Fibroblast of skin of back (primary cell): ENCODE measurements around the gene ARHGAP12.

ENCODE experiments used
- DNase-seq: peaks from one replicate; pipeline ENCODE4 v3.0.0-alpha.2; 2013

Gene ARHGAP12

GRCh38 chr10:31949266-31949665 is 20.6 kb upstream of the ARHGAP12 start:
- DNase-seq, result no peak

DNA sequence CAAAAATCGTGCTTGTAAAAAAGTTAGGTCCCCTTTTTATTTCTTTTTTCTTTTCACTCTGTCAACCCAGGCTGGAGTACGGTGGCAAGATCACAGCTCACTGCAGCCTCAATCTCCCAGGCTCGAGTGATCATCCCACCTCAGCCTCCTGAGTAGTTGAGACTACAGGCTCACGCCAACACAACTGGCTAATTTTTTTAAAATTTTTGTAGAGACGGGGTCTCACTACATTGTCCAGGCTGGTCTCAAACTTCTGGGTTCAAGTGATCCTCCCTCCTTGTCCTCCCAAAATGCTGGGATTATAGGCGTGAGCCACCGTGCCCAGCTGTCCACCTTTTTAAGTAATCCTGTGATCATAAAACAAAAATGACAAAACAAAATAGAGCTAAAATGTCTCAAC is 19.4 kb upstream of the ARHGAP12 start:
- no peak for DNase-seq

GRCh38 chr10:31947144-31947926 is 18.7 kb upstream of the ARHGAP12 start:
- DNase-seq, result peak; percentile 91

DNA sequence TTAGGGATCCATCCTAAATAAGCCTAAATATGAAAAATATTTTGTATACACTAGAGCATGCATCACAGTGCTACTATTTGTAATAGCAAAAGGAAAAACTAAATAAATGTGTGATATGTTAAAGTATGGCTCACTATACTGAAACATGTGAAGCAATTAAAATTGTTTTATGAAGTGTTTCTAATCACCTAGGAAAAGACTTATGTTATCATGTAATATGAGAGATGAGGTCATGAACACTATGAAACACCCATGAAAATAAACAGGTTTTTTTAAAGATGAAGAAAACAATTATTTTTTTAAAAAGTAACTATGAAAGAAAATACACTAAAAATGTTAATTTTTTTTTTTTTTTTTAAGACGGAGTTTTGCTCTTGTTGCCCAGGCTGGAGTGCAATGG is 16.8 kb upstream of the ARHGAP12 start:
- DNase-seq, result no peak

DNA sequence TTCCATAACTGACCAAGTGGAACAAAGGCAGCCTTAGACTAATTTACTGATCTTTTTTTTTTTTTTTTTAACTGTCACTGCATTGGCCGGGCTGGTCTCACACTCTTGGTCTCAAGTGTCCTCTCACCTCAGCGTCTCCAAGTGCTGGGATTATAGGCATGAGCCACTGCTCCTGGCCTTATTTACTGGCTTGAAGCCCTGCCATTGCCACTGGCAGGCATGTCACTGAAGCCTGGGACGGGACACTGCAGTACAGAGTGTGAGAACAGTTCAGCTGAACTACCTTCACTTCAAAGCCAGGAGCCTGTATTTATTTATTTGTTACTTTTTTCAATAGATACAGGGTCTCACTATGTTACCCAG is 15.4 kb upstream of the ARHGAP12 start:
- no peak for DNase-seq

- DNase-seq, result no peak
Observed at GRCh38 chr10:31942892-31943291, 14.3 kb upstream of the ARHGAP12 start.

DNA sequence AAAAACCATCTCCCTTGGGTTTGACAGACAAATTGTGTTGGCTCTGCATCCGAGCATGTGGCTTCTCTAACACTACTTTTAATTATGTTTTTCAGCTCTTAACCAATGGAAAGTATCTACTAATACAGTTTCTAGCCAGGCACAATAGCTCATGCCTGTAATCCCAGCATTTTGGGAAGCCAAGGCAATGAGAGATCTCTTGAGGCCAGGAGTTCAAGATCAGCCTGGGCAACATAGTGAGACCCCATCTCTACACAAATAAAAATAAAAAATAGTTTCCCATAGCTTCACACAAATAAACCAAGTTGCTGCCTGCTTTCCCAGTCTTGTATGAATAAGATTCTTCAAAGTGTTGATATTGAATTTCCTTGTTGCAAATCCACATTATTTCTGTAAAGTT is 13.8 kb upstream of the ARHGAP12 start:
- no peak for DNase-seq

DNA sequence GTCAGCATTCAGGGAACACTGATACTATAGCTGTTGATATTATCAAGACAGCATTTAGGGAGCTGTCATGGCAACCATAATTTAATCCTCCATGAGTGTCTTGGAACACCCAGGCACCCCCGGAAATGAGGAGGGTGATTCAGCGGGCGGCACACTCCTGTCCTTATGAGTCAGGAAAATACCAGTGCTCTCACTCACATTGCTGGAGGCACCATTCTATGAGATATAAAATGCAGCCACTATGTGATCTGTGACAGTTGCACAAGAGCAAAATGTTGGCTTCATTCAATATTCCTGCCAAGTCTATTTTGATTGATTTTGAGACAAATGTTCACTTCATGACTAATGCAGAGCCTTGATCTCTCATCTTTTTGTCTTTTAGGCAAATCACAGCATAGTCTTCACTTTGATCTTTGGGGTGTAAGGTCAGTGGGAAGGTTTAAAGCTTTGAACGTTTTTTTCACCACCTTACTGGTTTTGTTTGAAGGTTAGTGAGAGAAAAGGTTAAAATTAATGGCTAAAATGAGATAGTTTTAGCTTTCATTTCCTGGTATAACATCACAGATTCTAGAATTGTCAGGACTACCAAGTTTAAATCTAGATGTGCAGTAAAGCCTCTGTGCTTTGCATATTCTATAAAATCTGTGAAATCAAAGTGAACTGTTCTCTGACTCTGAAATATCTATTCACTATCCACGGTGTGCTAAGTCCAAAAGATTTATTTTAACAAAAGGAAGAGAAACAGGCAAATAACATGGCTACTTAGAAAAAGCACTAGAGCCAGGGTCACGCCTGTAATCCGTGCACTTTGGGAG is 12.4 kb upstream of the ARHGAP12 start:
- peak; percentile 99 for DNase-seq

DNA sequence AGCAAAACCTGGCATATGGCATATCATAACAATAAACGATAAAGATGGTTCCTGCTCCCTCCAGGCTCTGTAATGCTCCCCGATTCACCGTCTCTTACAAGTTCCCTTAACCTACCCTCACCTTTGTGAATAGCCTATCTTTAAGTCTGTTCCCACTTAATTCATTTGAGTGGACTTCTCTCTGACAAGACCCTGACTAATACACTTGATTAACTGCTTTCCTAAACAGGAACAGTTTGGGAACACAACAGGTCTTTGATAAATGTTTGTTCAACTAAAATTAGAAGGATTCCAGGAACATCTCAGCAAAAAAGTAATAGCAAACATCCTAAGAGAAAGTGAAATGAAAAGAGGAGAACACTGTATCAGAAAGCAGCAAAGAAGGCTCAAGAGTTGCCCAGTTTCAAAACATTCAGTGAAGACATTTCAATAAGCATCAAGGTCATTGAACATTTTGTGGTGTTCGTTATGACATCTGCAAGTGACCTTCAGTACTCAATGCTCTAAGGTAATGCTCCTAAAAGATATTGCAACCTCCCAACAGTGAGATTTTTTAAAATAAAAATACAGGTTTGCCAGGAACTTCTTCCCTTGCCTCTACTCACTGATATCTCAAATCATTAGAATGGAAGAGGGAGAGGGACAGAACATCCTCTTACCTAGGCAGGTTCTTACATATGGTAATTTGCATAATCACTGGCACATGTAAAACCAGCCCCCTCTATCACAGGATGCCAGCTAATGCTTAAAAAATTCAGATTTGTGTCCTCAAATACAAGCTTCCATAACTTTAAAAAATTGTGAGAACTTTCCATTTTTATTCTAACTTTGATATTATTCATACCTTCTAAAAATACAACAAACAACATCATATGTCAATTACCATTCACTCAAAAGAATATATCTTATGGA is 11.4 kb upstream of the ARHGAP12 start:
- DNase-seq, result peak; percentile 46

DNA sequence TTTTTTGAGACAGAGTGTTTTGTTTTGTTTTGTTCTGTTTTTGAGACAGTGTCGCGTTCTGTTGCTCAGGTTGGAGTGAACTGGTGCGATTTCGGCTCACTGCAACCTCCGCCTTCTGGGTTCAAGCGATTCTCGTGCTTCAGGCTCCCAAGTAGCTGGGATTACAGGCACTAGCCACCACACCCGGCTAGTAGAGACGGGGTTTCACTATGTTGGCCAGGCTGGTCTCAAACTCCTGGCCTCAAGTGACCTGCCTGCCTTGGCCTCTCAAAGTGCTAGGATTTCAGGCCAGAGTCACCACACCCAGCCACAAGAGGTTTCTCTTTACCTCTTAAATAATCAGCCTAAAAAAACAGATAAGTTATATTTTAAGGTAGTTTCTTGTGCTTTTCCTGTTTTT is 8.7 kb upstream of the ARHGAP12 start:
- DNase-seq, result no peak

- no peak for DNase-seq
Observed at GRCh38 chr10:31936933-31937332, 8.3 kb upstream of the ARHGAP12 start.

GRCh38 chr10:31936086-31936485 is 7.5 kb upstream of the ARHGAP12 start:
- no peak for DNase-seq

- no peak for DNase-seq
Observed at GRCh38 chr10:31935678-31936077, 7.0 kb upstream of the ARHGAP12 start.

DNA sequence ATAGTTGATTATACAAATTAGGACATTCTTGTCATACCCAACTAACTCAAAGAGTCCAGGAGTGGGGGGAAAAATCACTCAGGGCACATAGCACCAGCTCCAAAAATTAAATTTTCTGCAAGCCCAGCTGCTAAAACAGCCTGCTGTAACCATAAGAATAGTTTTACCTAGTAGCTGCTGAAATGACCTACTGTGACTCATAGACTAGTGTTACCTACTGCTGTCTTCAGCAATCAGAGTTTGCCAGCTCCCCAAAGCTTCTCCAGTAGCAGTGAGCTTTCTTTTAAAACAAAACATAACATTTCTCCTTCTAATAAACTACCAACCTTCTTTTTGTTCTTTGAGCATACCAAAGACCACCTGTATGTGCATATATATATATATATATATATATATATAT is 4.2 kb upstream of the ARHGAP12 start:
- no peak for DNase-seq

GRCh38 chr10:31930856-31931255 is 2.2 kb upstream of the ARHGAP12 start:
- DNase-seq, result no peak

DNA sequence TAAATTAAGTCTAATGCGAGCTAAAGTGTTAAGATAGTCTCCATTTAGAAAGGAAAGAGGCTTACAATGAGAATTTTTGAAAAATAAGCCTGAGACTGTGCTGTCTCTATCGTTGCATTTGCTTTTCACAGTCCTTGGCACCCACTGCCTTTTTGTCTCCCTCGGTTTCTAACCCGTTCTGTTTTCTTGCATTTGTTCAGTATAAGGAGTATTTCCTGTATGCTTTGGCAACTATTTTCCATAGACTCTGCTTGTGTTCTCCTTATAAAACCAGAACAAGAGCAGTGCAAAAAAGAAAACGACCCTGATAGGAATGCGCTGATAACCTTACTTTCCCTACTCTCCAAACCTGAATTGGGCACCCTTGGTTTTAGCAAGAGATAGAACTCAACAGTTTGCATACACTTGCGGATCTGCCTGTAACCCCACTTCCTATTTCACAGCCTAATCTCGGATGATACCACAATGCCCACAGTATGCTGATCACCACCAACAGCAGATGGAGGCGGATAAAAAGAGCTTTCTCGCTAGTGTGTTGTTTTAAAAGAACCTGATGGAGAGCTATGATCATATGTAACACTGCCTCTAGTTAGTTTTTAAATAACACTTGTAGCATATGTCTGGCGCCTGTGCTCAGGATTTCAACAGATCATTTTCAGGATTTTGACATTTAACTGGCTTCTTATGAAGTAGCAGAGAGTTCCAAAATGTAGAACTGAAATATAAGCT is 1.6 kb upstream of the ARHGAP12 start:
- DNase-seq, result peak; percentile 8

GRCh38 chr10:31929261-31930022 is 811 bp upstream of the ARHGAP12 start:
- DNase-seq, result peak; percentile 38

DNA sequence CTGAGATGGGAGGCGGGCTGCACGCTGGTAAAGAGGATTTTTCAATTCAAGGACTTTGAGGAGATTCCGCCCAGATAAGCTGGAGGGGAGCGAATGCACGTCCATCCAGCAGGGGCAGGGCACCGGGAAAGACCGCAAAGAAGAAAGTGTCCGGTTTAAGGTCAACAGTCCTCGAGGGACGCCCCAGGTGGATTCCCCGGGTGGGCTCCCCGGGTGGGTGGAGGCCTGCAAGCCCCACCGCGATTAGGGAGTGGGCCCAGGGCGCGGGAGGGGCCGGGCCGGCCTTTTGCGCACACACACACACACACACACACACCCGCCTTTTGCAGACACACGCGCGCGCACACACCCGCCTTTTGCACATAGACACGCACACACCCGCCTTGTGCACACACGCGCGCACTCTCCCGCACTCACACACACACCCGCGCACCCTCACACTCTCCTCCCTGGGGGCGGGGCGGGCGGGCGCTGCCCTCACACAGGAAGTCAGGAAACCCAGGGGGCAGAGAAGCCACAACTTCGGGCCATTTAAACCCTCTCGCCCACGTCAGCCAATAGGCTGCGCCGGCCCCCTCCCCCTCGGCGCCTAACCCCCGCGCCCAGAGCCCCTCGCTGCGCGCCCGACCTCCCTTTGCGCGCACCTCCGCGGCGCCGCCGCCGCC is 615 bp downstream of the ARHGAP12 start:
- peak; percentile 63 for DNase-seq

- no peak for DNase-seq
Observed at GRCh38 chr10:31927565-31927883, 1.1 kb downstream of the ARHGAP12 start.

DNA sequence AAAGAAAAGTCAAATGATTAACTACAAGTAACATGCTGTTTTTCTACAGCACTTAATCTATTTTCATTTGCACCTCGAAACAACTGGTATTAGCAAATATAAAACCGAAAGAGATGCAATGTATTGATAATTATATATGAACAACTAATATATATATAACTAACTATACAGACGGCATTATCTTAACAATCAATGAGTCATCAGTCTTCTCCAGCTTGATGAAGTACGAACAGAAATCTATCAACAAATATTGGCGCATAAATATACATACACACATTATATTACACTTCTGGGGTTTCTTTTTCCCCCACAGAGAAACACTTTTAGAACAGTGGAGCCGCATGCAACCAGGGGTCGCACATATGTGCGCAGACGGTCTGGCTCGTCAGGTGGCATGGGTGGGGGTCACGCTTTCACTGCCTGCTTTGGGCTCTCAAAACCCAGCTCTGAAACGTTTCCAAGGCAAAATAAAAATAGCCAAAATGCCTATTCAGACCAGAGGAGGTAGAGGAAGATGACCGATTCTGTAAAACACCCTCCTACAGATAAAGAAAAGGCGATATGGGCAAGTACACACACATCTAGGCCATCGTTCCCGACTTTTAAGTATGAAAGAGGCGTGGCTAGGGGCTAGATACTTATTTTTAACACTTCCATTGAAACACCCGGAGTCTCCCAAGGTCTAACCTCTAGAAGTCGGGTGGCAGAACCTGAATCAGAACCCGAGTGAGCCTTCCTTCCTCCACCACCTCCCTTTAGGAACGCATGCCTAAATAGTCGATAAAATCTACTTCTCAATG is 1.7 kb downstream of the ARHGAP12 start:
- DNase-seq, result no peak
